Left colon (tissue), 2 donors: Measurements from ENCODE around the gene CSNK1D. TPM values are rescaled to one million over a fixed set of nuclear protein-coding genes. Genes with fewer than 3 reads are reported as not detected.
"Not testable (repeated sequence)": the region's sequence is repeated elsewhere in the genome, so short reads cannot be mapped to it uniquely, and the experiment has no call there.

Experiments
- ATAC-seq: fragments of 200-7000 bp; cut with Tn5 transposase; one replicate; pipeline ENCODE4 v1.9.1; 2020; ENCODE audit warnings: mild to moderate bottlenecking, moderate library complexity
- DNase-seq, 2 donors: peaks; one replicate each; pipeline ENCODE4 v3.0.0-alpha.2; 2020
- intact Hi-C, 2 donors: fragments of 100-400 bp; cut with DNase I in 1 of 2; cut with micrococcal nuclease in 1 of 2; formaldehyde crosslinking; loops; one replicate each; pipeline versions ENCODE4 v1.11.2 to v1.14.0; 2022; cut with DNase I, micrococcal nuclease
- total RNA-seq, 2 donors: library from RNA; stranded (reverse); fragmentation: NEBNext Ultra II Directional; extraction: Animal tissue kit (Norgen Biotek cat#: 25700); gene quantifications; one replicate each; pipeline ENCODE4 v1.2.1, GENCODE V29; 2021
- donor health status: DM: no; HTN: no; CAD: no.
- donor health status: DM: yes; HTN: yes; CAD: no.

The CSNK1D gene
- total RNA-seq, 2 donors from 2014 or later: 165 to 166 TPM

- DNase-seq (no peak), ATAC-seq (no peak)
- intact Hi-C loops: no loop called here
Measured at GRCh38 chr17:82215095-82215971, 58.2 kb downstream of the CSNK1D start.

GRCh38 chr17:82214012-82214628 lies 59.4 kb downstream of the CSNK1D start:
- ATAC-seq: no peak
- DNase-seq: no peak
- intact Hi-C loops: no loop called here

GRCh38 chr17:82213251-82214011 lies 60.1 kb downstream of the CSNK1D start:
- ATAC-seq (no peak), DNase-seq (peak in 1 of 2 donors; percentile 46)
- intact Hi-C loops: no loop called here

GRCh38 chr17:82212331-82213250 lies 60.9 kb downstream of the CSNK1D start, which contains the start of gene CCDC57:
CCDC57 (minus strand) TSS chr17:82212842; CDS start chr17:82201944, 10,898 bp downstream.
- intact Hi-C loops: no loop called here
- ATAC-seq: peak; percentile 75
- DNase-seq: peak; percentile 75 to 82

GRCh38 chr17:82210655-82211054 lies 62.8 kb downstream of the CSNK1D start:
- intact Hi-C loops, ATAC-seq, DNase-seq: not testable (repeated sequence)

GRCh38 chr17:82205720-82206508 lies 67.6 kb downstream of the CSNK1D start:
- intact Hi-C loops: no loop called here
- peak; percentile 89 for ATAC-seq

GRCh38 chr17:82204831-82205719 lies 68.4 kb downstream of the CSNK1D start:
- intact Hi-C loops: no loop called here
- DNase-seq (no peak), ATAC-seq (no peak)

More at GRCh38 chr17:82205720-82206508, 67.6 kb downstream of the CSNK1D start:
- DNase-seq: peak; percentile 86 to 89

- intact Hi-C loops: no loop called here
- DNase-seq: no peak
Measured at GRCh38 chr17:82203920-82204319, 69.6 kb downstream of the CSNK1D start.

GRCh38 chr17:82202981-82203380 lies 70.5 kb downstream of the CSNK1D start:
- DNase-seq (no peak), ATAC-seq (no peak)
- intact Hi-C loops: no loop called here

More at GRCh38 chr17:82203920-82204319, 69.6 kb downstream of the CSNK1D start:
- no peak for ATAC-seq

GRCh38 chr17:82201498-82201910 lies 72.0 kb downstream of the CSNK1D start:
- no peak for ATAC-seq
- DNase-seq: no peak

GRCh38 chr17:82200743-82201497 lies 72.6 kb downstream of the CSNK1D start:
- DNase-seq (no peak), ATAC-seq (no peak)
- intact Hi-C loops: no loop called here

More at GRCh38 chr17:82201498-82201910, 72.0 kb downstream of the CSNK1D start:
- intact Hi-C loops: no loop called here

GRCh38 chr17:82200135-82200534 lies 73.4 kb downstream of the CSNK1D start:
- DNase-seq: no peak
- ATAC-seq: no peak
- intact Hi-C loops: no loop called here

- ATAC-seq (no peak), DNase-seq (no peak)
Measured at GRCh38 chr17:82199496-82199895, 74.0 kb downstream of the CSNK1D start.

GRCh38 chr17:82198092-82198491 lies 75.4 kb downstream of the CSNK1D start:
- ATAC-seq: no peak
- no peak for DNase-seq
- intact Hi-C loops: no loop called here

More at GRCh38 chr17:82199496-82199895, 74.0 kb downstream of the CSNK1D start:
- intact Hi-C loops: no loop called here
